RCC 7860 (cell line): Measurements from ENCODE around the gene GSTA3.
"Not testable (repeated sequence)": the region's sequence is repeated elsewhere in the genome, so short reads cannot be mapped to it uniquely, and the experiment has no call there.

Source experiments
- DNase-seq: peaks from one replicate; pipeline ENCODE4 v3.0.0-alpha.2; 2015; ENCODE audit warnings: low spot score
- FAIRE-seq: peaks from 2 replicates; lab custom pipeline; 2012; peaks lifted over from hg19 to GRCh38; lab: Jason Lieb, UNC

GSTA3 gene

DNA sequence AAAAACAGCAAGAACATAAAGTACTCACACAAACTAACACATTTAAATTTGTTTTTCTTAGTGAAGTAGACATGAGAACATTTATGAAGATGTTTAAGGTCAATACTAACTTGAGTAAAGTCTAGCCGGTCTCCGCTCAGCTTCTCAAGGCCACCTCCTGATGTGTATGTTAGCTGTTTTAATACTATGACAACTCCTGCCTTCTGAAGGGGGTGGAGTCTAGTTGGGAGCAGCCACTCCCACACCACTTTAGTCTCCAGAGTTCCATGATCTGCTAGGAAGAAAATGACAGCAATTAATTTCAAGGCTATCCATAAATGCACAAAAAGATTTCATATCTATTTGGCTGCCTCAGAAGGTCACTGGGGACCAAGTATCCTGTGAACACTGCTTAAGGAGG is at the start of gene GSTA3:
GSTA3 (minus strand) TSS at position 168 of the 400 bp plus-strand sequence. CDS start 3,864 bp downstream, outside the sequence.
- FAIRE-seq (no peak), DNase-seq (no peak)

DNA sequence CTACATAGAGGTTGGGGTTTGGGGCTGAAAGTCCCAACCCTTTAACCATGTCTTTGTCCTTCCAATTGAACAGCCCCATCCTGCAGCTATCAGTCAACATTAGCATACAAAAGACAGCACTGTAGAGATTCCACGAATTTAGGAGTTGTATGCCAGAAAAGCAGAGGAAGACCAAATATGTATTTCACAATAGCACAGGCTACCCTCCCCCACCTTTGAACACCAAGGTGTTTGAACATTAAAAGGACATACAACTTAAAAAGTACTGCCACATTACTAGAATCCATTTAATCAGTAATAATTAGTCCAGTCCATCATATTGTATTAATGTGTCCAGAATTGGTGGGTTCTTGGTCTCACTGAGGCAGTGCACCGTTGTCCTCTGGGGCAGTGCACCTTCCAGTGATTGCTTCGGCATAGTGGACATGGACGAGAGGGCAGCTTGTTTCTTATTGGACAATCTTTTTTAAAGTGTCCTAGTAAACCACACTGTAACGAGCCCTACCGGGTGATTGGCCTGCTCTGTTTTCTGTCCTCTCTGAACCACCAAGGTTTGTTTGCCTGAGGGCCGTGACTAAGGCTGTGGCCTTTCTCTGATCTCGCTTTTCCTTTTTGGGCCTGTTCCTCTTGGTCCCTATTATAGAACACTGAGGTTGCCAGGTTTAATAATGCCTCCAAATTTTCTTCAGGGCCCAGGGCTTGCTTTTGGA is 49.2 kb upstream of the GSTA3 start:
- DNase-seq: no peak
- no peak for FAIRE-seq

DNA sequence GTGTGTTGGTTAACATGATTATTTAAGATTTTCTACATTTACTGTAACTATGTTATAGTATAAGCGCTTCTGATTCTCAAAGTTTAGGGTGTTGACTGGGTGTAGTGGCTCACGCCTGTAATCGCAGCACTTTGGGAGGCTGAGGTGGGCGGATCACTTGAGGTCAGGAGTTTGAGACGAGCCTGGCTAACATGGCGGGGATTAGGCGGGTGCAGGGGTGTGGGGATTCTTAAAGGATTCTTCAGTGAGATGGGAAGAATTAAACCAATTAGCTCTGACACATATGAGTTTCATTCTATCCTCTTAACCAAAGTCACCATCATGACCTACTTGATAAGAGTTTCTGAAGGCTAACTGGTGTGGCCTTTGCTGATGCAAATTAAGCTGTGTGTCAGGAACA is 46.4 kb upstream of the GSTA3 start:
- DNase-seq (no peak), FAIRE-seq (no peak)

GRCh38 chr6:52953911-52954839 is 44.7 kb upstream of the GSTA3 start:
- FAIRE-seq (no peak), DNase-seq (no peak)

- DNase-seq (no peak), FAIRE-seq (no peak)
Measured at GRCh38 chr6:52946306-52946705, 36.8 kb upstream of the GSTA3 start.

- FAIRE-seq, DNase-seq: not testable (repeated sequence)
Measured at GRCh38 chr6:52942821-52943220, 33.3 kb upstream of the GSTA3 start.

- FAIRE-seq (no peak), DNase-seq (no peak)
Measured at GRCh38 chr6:52942221-52942620, 32.7 kb upstream of the GSTA3 start.

GRCh38 chr6:52937908-52938307 is 28.4 kb upstream of the GSTA3 start:
- DNase-seq: peak; percentile 87
- FAIRE-seq: peak; percentile 94

DNA sequence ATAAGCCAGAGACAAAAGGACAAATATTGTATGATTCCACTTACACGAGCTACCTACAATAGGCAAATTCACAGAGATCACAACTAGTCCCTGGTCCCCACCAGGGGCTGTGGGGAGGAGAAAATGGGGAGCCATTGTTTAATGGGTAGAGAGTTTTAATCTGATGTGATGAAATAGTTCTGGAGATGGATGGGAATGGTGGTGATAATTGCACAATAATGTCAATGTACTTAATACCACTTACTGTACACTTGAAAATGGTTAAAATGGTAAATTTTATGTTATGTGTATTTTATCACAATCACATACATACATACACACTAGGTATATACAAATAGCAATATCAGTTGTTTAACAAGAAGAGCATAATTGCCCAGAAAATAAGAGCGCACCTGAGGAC is 24.3 kb upstream of the GSTA3 start:
- no peak for DNase-seq
- FAIRE-seq: no peak

- no peak for FAIRE-seq
- DNase-seq: no peak
Measured at GRCh38 chr6:52931351-52931750, 21.9 kb upstream of the GSTA3 start.

GRCh38 chr6:52929321-52930164 is 20.0 kb upstream of the GSTA3 start:
- peak; percentile 96 for FAIRE-seq
- peak; percentile 97 for DNase-seq

GRCh38 chr6:52927451-52927850 is 18.0 kb upstream of the GSTA3 start:
- FAIRE-seq: no peak
- DNase-seq: no peak

DNA sequence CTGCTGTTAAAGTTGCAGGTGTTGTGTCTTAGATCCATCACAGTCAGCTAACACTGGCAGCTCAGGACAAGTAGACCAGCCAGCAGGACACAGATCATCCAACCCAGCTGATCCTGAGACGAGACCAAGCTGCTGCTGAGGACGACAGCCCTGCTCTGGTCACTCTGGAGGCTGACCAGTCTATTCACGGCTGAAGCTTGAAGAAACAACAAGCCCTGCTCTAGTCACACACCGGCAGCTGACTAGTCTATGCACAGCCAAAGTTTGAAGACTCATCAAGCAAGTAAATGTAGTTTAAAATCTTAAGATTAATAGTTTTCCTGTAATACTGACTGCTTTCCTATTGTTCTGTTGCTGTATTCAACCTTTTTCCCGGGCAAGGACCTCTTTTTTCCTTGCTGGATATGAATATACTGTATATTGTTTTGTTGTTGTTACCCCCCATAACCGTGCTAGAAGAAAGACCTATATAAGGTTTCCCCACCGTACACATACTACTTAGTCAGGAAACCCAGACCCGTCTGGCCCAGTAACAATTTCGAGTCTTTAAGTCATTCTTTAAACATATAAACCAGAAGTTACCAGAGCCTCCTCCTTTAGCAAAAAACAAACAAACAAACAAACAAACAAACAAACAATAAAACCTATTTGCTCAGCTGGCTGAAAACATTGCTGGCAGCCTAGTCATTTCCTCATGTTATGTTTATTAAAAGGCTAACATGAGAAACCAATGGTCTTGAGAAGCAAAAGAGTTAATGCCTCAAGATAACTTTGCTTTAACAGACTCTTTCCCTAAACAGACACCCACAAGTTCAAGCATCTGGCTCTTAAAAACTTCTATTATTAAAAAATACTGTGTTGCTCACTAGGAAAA is 16.7 kb upstream of the GSTA3 start:
- no peak for FAIRE-seq
- no peak for DNase-seq

- FAIRE-seq (no peak), DNase-seq (no peak)
Measured at GRCh38 chr6:52925042-52925441, 15.5 kb upstream of the GSTA3 start.

DNA sequence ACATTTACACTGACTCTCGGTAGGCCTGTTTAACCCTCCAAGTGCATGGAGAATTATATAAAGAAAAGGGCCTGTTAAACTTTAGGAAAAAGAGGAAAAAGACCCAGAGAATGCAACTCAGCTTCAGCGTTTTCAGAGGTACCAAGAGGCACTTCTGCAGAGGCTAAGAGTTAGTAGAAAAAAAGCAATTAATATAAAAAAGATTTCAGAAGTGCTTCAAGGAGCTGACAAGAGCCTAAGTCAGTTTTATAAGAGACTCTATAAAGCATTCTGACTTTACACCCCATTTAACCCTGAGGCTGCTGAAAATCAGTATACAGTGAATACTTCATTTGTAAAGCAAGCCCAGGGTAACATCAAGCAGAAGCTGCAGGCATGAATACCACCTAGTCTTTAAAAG is 14.2 kb upstream of the GSTA3 start:
- not testable (repeated sequence) for FAIRE-seq

GRCh38 chr6:52922161-52922560 is 12.7 kb upstream of the GSTA3 start:
- DNase-seq: no peak
- FAIRE-seq: no peak

More for the DNA sequence above, 14.2 kb upstream of the GSTA3 start:
- not testable (repeated sequence) for DNase-seq

DNA sequence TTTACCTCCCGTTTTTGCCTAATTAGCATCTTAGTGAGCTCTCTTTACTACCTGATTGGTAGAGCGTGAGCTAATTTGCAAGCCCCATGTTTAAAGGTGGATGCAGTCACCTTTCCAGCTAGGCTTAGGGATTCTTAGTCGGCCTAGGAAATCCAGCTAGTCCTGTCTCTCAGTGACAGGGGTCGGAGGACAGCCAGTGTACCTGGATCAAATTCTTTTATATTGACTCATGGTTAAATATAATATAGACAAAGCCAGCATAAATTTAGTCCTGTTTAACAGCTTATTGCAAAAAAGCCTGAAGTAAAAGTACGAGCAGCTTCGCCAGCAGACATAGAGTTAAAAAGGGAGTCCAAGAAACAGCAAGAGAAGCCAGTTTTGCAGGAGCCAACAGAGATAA is 12.2 kb upstream of the GSTA3 start:
- no peak for DNase-seq
- no peak for FAIRE-seq

DNA sequence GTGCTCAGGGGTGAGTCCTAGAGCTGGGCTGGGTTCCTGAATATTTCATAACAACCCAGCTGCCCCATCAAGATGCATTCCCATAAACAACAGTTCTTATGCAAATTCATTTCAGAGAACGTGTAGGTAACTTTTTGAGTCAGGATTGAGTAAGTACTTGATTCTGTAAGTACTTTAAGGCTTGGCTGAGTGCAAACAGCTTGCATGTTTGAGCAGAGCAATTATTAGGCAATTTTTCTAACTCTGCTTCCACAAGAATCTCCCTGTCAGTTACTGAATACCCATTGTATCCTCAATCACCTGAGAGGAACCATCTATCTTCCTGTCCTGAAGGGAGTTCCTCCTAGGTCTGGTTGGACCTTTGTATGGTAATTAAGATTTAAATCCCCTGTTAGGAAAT is 10.0 kb upstream of the GSTA3 start:
- not testable (repeated sequence) for FAIRE-seq, DNase-seq

GRCh38 chr6:52918771-52919170 is 9.3 kb upstream of the GSTA3 start:
- not testable (repeated sequence) for DNase-seq, FAIRE-seq
